DLD1 (cell line): ENCODE data around the gene MRPL47.

Source experiments
- in situ Hi-C: cut with HindIII; loops from 2 replicates; pipeline ENCODE4 v1.10.0; 2017; ENCODE audit warnings: low sequenced_read_pairs

MRPL47 gene

GRCh38 chr3:179599531-179599930 is 4.9 kb downstream of the MRPL47 start:
- in situ Hi-C loops: no loop called here

- in situ Hi-C loops: no loop called here
Measured at GRCh38 chr3:179591313-179591712, 13.1 kb downstream of the MRPL47 start.

GRCh38 chr3:179590669-179591068 is 13.8 kb downstream of the MRPL47 start:
- in situ Hi-C loops: no loop called here

GRCh38 chr3:179589143-179589542 is 15.3 kb downstream of the MRPL47 start:
- in situ Hi-C loops: no loop called here

GRCh38 chr3:179580992-179581391 is 23.4 kb downstream of the MRPL47 start:
- in situ Hi-C loops: no loop called here

- in situ Hi-C loops: no loop called here
Measured at GRCh38 chr3:179565496-179565895, 38.9 kb downstream of the MRPL47 start.

GRCh38 chr3:179563271-179563783 is 41.1 kb downstream of the MRPL47 start:
- in situ Hi-C loops: no loop called here

- in situ Hi-C loops: no loop called here
Measured at GRCh38 chr3:179562591-179563270, 41.7 kb downstream of the MRPL47 start, which contains the start of gene ACTL6A. ACTL6A (plus strand) TSS chr3:179562926; CDS start chr3:179563093, 167 bp downstream.

GRCh38 chr3:179560791-179561190 is 43.6 kb downstream of the MRPL47 start:
- in situ Hi-C loops: no loop called here

- in situ Hi-C loops: no loop called here
Measured at GRCh38 chr3:179558742-179559364, 45.6 kb downstream of the MRPL47 start.

- in situ Hi-C loops: no loop called here
Measured at GRCh38 chr3:179551349-179552105, 52.9 kb downstream of the MRPL47 start.

- in situ Hi-C loops: no loop called here
Measured at GRCh38 chr3:179546814-179547241, 57.6 kb downstream of the MRPL47 start.

- in situ Hi-C loops: no loop called here
Measured at GRCh38 chr3:179544981-179545645, 59.3 kb downstream of the MRPL47 start.

- in situ Hi-C loops: no loop called here
Measured at GRCh38 chr3:179542375-179542774, 62.1 kb downstream of the MRPL47 start.

- in situ Hi-C loops: no loop called here
Measured at GRCh38 chr3:179541596-179541995, 62.8 kb downstream of the MRPL47 start.

GRCh38 chr3:179541094-179541493 is 63.3 kb downstream of the MRPL47 start:
- in situ Hi-C loops: no loop called here
